PC-9 (cell line): ENCODE measurements around the gene NOM1. TPM values are rescaled to one million over a fixed set of nuclear protein-coding genes. Genes with fewer than 3 reads are reported as not detected.

Source experiments
- BruUV-seq: library from RNA; stranded (reverse); fragments of 400-500 nt; replicated peaks from 2 replicates; lab custom pipeline; 2021; lab: Mats Ljungman, UMichigan
- CTCF ChIA-PET: fragments of 300-600 bp; sonication (Branson Sonifier 250); formaldehyde crosslinking; loops from one replicate; lab custom pipeline; 2022; ENCODE audit warnings: antibody characterized with exemption; lab: Charles Lee
- POLR2A ChIA-PET: fragments of 300-600 bp; sonication (Branson Sonifier 250); formaldehyde crosslinking; loops from one replicate; lab custom pipeline; 2022; ENCODE audit warnings: antibody characterized with exemption; ENCODE audit not compliant: unreplicated experiment; lab: Charles Lee
- DNase-seq, 2 experiments: peaks; one replicate each; pipeline versions ENCODE4 v3.0.0 to v3.0.0-alpha.2; 2015 to 2022; ENCODE audit warnings: mixed read lengths in 1 of 2
- H2AFZ ChIP-seq: fragments of 200-600 bp; sonication (generic); 2 replicates; pipeline ENCODE4 v1.8.1; 2017; ENCODE audit warnings: antibody characterized with exemption
- H3F3A ChIP-seq: fragments of 200-600 bp; sonication (generic); 2 replicates; pipeline ENCODE4 v1.8.1; 2017; ENCODE audit warnings: antibody characterized with exemption, mild to moderate bottlenecking, low read depth; ENCODE audit not compliant: insufficient read depth
- H3K27ac ChIP-seq: fragments of 200-600 bp; sonication (generic); 2 replicates; pipeline ENCODE4 v1.6.1; 2016; ENCODE audit warnings: mixed run types
- H3K27me3 ChIP-seq: fragments of 200-600 bp; sonication (generic); 2 replicates; pipeline ENCODE4 v1.6.1; 2016; ENCODE audit warnings: low read depth, mixed run types; ENCODE audit not compliant: insufficient read depth
- H3K36me3 ChIP-seq: fragments of 200-600 bp; sonication (generic); 2 replicates; pipeline ENCODE4 v1.6.1; 2016; ENCODE audit warnings: low read depth, mixed run types
- H3K4me1 ChIP-seq: fragments of 200-600 bp; sonication (generic); replicated peaks from 2 replicates; pipeline ENCODE4 v1.6.1; 2016; ENCODE audit warnings: mixed run types; ENCODE audit not compliant: insufficient read depth
- H3K4me2 ChIP-seq: fragments of 200-600 bp; sonication (generic); 2 replicates; pipeline ENCODE4 v1.6.1; 2017; ENCODE audit warnings: mixed run types
- H3K4me3 ChIP-seq: fragments of 200-600 bp; sonication (generic); 2 replicates; pipeline ENCODE4 v1.6.1; 2016; ENCODE audit warnings: mixed run types
- H3K79me2 ChIP-seq: fragments of 200-600 bp; sonication (generic); 2 replicates; pipeline ENCODE4 v1.6.1; 2017; ENCODE audit warnings: low read depth, mixed run types
- H3K9me2 ChIP-seq: fragments of 200-600 bp; sonication (generic); 2 replicates; pipeline ENCODE4 v1.8.1; 2017; ENCODE audit warnings: mild to moderate bottlenecking; ENCODE audit not compliant: insufficient read depth
- H3K9me3 ChIP-seq: fragments of 200-600 bp; sonication (generic); 2 replicates; pipeline ENCODE4 v1.8.1; 2016; ENCODE audit warnings: low read depth; ENCODE audit not compliant: insufficient read depth
- H4K20me1 ChIP-seq: fragments of 200-600 bp; sonication (generic); 2 replicates; pipeline ENCODE4 v1.8.1; 2017; ENCODE audit not compliant: insufficient read depth
- CTCF ChIP-seq: fragments of 200-600 bp; sonication (generic); conservative IDR thresholded peaks from 2 replicates; pipeline ENCODE4 v1.6.1; 2017; ENCODE audit warnings: mixed run types, antibody characterized with exemption, mild to moderate bottlenecking, moderate library complexity
- EZH2 ChIP-seq: fragments of 200-600 bp; sonication (generic); IDR thresholded peaks from 2 replicates; pipeline ENCODE4 v1.8.0; 2017; ENCODE audit warnings: antibody characterized with exemption, low read depth
- intact Hi-C: fragments of 100-400 bp; cut with micrococcal nuclease; formaldehyde crosslinking; loops from one replicate; pipeline ENCODE4 v1.10.0; 2022; ENCODE audit not compliant: unreplicated experiment
- total RNA-seq: library from RNA; stranded (reverse); gene quantifications from 2 replicates; pipeline ENCODE4 v1.2.3, GENCODE V29; 2021

NOM1 gene
- total RNA-seq, 1 experiment from 2014 or later: 25.4 TPM

DNA sequence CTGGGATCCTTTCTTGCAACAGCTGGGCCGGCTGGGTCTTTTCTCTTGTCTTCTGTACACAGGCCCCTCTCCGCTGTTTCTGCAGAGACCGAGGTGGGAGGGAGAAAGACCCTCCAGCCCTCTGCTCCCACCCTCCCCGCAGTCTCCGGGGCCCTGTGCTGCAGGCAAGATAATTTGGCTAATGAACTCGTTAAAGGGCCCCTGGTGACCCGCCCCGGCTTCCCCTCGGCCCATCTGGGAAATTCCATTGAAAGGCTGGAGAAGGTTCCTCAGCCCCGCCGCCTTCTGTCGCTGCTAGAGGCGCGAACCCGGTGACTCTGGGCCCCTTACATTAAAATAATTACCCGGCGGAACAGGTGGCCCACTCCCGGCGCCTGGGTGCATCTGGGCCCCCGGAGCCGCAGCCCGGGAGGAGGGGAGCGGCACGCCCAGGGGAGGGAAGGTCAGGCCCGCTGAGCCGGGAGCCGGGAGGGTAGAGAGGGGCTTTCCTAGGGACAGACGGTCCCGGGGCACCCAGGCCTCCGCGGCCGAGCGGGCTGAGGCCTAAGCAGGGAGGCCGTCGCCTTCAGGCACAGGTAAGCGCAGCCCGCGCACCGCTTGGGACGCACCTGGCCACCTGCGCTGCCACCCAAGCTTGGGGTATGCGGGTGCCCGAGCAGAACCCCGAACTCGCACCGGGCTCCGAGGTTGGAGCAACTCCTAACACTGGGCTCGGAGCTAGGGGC lies 68.3 kb downstream of the NOM1 start:
- intact Hi-C loops: loop anchor here (10.0 kb wide), 1 partner anchor 117 kb away; the partner anchor contains the start of gene UBE3C
- H3K27me3 ChIP-seq: peaks cover 37% of the 10 kb centered on the region
- DNase-seq: no peak
- no peaks in the 10 kb centered on the region for H3K79me2 ChIP-seq
- no peak overlapping the region for H2AFZ ChIP-seq
- H3K36me3 ChIP-seq: no peaks in the 10 kb centered on the region
- no peaks in the 10 kb centered on the region for H4K20me1 ChIP-seq
- H3F3A ChIP-seq: no peaks in the 10 kb centered on the region
- no TSS peak for BruUV-seq
- H3K9me2 ChIP-seq: no peaks in the 10 kb centered on the region
- no peaks in the 10 kb centered on the region for H3K9me3 ChIP-seq
- no peak overlapping the region for H3K4me2 ChIP-seq
- POLR2A ChIA-PET: no interaction called here
- H3K4me1 ChIP-seq: no peaks in the 10 kb centered on the region
- CTCF ChIA-PET: no interaction called here
- H3K27ac ChIP-seq: no peak overlapping the region
- H3K4me3 ChIP-seq: no peak overlapping the region
- TF ChIP-seq CTCF (no peak), EZH2 (no peak)

DNA sequence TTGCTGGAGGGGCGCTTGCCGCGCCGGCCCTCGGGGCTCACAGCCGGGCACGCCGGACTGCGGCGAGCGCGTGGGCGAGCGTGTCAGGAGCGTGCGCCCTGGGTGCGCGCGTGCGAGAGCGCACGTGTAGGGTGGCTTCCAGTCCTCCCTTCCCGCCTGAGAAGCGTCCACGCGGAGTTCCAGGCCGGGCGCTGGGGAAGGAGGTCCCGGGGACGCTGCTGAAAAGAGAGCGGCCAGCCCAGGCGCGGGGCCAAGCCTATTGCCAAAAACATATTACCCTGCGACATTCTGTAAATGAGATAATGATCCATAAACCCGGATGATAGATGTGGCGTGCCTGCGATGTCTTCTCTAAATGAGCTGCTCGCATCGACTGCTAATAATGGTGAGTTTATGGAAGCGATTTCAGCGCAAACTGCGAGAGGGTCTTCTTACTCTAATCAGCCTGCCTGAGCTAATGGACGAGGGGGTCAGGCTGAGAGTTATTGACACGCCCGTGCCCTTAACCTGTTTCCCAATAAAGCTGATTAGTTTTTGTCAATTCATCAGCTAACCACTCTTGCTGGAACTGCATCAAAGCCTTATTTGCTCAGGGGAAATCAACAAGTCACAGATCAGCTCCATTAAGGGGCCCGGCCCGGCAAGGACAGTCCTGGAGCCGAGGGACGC lies 69.0 kb downstream of the NOM1 start:
- ChIA-PET POLR2A (no interaction called here), CTCF (no interaction called here)
- Histone ChIP-seq H3K27ac (no peak overlapping the region), H3K4me2 (no peak overlapping the region), H4K20me1 (no peaks in the 10 kb centered on the region), H3K9me3 (no peaks in the 10 kb centered on the region), H3K4me1 (no peaks in the 10 kb centered on the region), H3K79me2 (no peaks in the 10 kb centered on the region), H3K4me3 (no peak overlapping the region), H3F3A (no peaks in the 10 kb centered on the region), H2AFZ (no peak overlapping the region), H3K9me2 (no peaks in the 10 kb centered on the region), H3K27me3 (peaks cover 44% of the 10 kb centered on the region), H3K36me3 (no peaks in the 10 kb centered on the region)
- no TSS peak for BruUV-seq
- DNase-seq: no peak
- intact Hi-C loops: loop anchor here (10.0 kb wide), 1 partner anchor 116 kb away; the partner anchor contains the start of gene UBE3C
- no peak for TF ChIP-seq EZH2
- TF ChIP-seq CTCF: no peak

DNA sequence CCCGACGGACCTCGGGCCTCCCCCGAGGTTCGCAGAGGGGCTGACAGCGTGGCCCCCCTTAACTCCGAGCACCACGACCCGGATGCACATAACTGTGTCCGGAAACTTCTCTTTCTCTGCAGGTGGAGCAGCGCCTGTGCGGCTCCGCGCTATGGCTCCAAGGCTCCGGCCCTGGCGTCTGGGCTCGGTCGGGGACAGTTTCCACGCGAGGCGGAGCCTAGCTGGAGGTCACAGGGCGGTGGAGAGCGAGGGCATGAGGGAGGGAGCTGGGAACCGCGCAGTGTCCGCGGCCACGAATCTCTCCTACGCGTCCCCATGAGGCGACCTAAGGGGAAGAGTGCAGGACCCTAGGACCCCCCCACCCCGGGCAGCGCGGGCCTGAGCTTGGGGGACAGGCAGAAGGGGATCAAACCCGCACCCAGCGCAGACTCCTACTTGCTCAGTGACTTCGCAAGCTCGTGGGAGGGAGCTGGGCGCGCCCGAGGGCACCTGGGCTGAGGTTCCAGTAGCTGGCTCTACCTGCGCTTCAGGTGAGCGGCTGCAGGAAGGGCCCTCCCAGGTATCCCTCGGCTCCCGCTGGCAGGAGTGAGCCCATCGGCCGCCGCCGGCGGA lies 69.6 kb downstream of the NOM1 start:
- POLR2A ChIA-PET: no interaction called here
- CTCF ChIA-PET: no interaction called here

More for the DNA sequence above, 69.6 kb downstream of the NOM1 start:
- no peak overlapping the region for H3K4me3 ChIP-seq
- no peak overlapping the region for H3K4me2 ChIP-seq
- H4K20me1 ChIP-seq: no peaks in the 10 kb centered on the region
- intact Hi-C loops: loop anchor here (10.0 kb wide), 1 partner anchor 116 kb away; the partner anchor contains the start of gene UBE3C
- peaks cover 45% of the 10 kb centered on the region for H3K27me3 ChIP-seq
- no peaks in the 10 kb centered on the region for H3K9me2 ChIP-seq
- H3K79me2 ChIP-seq: no peaks in the 10 kb centered on the region
- H2AFZ ChIP-seq: no peak overlapping the region
- H3F3A ChIP-seq: no peaks in the 10 kb centered on the region
- H3K27ac ChIP-seq: no peak overlapping the region
- H3K4me1 ChIP-seq: no peaks in the 10 kb centered on the region
- no peaks in the 10 kb centered on the region for H3K36me3 ChIP-seq
- H3K9me3 ChIP-seq: no peaks in the 10 kb centered on the region
- no peak for TF ChIP-seq CTCF
- TF ChIP-seq EZH2: no peak
- DNase-seq: no peak
- no TSS peak for BruUV-seq
